Large intestine (tissue), 3 donors: ENCODE data around the gene SPATA13. TPM values are rescaled to one million over a fixed set of nuclear protein-coding genes. Genes with fewer than 3 reads are reported as not detected.
A peak's percentile ranks its signal among the peaks of the same experiment; 100 is the strongest.

ENCODE experiments used
- DNase-seq, 2 donors: peaks; one replicate each; pipeline versions ENCODE4 v3.0.0 to v3.0.0-alpha.2; 2013
- H3K27ac ChIP-seq: one replicate; pipeline ENCODE4 v1.5.1; 2013; ENCODE audit warnings: low read length
- H3K27me3 ChIP-seq: 2 replicates; pipeline ENCODE4 v1.6.1; 2013; ENCODE audit warnings: low read length; ENCODE audit not compliant: control insufficient read depth, insufficient read depth
- H3K36me3 ChIP-seq: 2 replicates; pipeline ENCODE4 v1.6.1; 2013; ENCODE audit warnings: low read length; ENCODE audit not compliant: control insufficient read depth, insufficient read depth
- H3K4me1 ChIP-seq: one replicate; pipeline ENCODE4 v1.6.1; 2013; ENCODE audit warnings: low read length; ENCODE audit not compliant: control insufficient read depth, insufficient read depth
- H3K4me3 ChIP-seq: one replicate; pipeline ENCODE4 v1.5.1; 2013; ENCODE audit warnings: low read length
- H3K9me3 ChIP-seq: one replicate; pipeline ENCODE4 v1.6.1; 2013; ENCODE audit warnings: mild to moderate bottlenecking, low read depth, low read length, moderate library complexity; ENCODE audit not compliant: control insufficient read depth
- WGBS: methylation state at CpG from one replicate; pipeline ENCODE4 v1.1.5; 2013; ENCODE audit warnings: low lambda C conversion rate; ENCODE audit not compliant: insufficient coverage; 5-methylcytosine and 5-hydroxymethylcytosine counted together
- polyA plus RNA-seq: library from polyadenylated mRNA; unstranded; fragments of 120-200 nt; gene quantifications from one replicate; pipeline ENCODE4 v1.2.1, GENCODE V29; 2013

The SPATA13 gene
- polyA plus RNA-seq, 1 donor: 19.9 TPM

DNA sequence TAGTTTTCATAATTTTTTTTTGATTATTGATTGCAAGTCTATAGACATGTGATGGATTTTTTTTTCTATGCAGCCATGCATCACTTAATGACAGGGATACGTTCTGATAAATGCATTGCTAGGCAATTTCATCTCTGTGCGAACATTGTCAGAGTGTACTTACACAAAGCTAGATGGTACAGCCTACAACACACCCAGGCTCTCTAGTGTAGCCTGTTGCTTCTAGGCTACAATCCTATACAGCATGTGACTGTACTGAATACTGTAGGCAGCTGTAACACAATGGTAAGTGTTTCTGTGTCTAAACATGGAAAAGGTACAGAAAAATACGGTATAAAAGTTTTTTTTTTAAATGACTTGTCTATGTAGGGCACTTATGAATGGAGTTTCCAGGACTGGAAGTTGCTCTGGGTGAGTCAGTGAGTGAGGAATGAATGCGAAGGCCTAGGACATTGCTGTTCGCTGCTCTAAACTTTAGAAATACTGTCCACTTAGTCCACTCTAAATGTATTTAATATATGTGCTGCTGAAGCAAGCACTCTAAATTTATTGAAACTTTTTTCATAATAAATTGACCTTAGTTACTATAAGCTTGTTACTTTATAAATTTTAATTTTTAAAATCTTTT lies 20.3 kb downstream of the SPATA13 start:
- WGBS: no CpG with 5 or more reads among the region's 5 CpGs
- Histone ChIP-seq H3K4me1 (peaks cover 28% of the 10 kb centered on the region), H3K9me3 (no peaks in the 10 kb centered on the region), H3K4me3 (no peak overlapping the region), H3K27ac (no peak overlapping the region), H3K36me3 (no peaks in the 10 kb centered on the region), H3K27me3 (no peaks in the 10 kb centered on the region)
- no peak for DNase-seq

DNA sequence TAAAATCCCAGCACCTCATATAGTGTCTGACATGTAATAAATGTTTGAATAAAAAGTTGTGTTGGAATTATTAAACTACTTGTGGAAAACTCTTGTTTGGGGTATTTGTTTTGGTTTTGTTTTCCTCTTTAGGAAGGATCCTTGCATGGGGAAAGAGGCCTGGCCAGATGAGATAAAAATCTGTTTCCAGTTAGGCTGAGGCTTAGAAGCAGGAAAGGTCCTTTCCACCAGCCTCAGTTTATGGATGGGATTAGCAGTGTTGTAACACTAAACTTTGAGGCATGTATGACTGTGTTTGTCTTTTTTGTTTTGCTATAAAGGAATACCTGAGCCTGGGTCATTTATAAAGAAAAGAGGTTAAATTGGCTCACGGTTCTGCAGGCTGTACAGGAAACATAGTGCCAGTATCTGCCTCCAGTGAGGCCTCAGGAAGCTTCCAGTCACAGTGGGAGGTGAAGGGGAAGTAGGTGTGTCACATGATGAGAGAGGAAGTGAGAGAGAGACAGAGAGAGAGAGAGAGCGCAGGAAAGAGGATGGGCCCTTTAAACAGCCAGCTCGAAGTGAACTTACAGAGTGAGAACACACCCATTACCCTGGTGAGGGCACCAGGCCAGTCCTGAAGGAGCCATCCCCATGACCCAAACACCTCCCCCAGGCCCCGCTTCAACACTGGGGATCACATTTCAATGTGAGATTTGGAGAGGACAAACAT lies 21.6 kb downstream of the SPATA13 start:
- Histone ChIP-seq H3K36me3 (no peaks in the 10 kb centered on the region), H3K4me3 (no peak overlapping the region), H3K27me3 (no peaks in the 10 kb centered on the region), H3K9me3 (no peaks in the 10 kb centered on the region), H3K27ac (peak overlapping the region; percentile 95), H3K4me1 (peaks cover 28% of the 10 kb centered on the region)
- WGBS: no CpG with 5 or more reads among the region's 4 CpGs
- DNase-seq: peak in 1 of 2 donors; percentile 35

DNA sequence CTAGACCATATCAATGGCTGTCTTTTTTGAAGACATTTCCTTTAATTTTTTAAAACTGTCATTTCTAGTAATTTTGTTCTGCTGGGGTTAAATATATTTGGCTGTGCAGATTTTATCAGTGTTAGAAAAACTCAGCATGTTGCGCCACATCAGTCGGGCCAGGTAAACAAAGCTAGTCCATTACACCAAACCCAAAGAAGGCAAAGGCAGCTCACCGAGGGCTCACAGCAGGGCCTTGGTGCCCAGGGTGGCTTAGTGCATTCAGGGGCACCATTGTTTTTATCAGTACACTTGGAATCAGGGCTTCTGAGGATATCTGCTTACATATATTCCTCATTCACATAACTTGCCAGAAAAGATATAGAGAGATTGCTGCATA lies 22.2 kb downstream of the SPATA13 start:
- peaks cover 28% of the 10 kb centered on the region for H3K4me1 ChIP-seq
- no peaks in the 10 kb centered on the region for H3K27me3 ChIP-seq
- no peaks in the 10 kb centered on the region for H3K36me3 ChIP-seq
- H3K27ac ChIP-seq: peak overlapping the region; percentile 95
- no CpG with 5 or more reads among the region's 3 CpGs for WGBS
- H3K4me3 ChIP-seq: no peak overlapping the region
- H3K9me3 ChIP-seq: no peaks in the 10 kb centered on the region
- DNase-seq: peak in 1 of 2 donors; percentile 27

DNA sequence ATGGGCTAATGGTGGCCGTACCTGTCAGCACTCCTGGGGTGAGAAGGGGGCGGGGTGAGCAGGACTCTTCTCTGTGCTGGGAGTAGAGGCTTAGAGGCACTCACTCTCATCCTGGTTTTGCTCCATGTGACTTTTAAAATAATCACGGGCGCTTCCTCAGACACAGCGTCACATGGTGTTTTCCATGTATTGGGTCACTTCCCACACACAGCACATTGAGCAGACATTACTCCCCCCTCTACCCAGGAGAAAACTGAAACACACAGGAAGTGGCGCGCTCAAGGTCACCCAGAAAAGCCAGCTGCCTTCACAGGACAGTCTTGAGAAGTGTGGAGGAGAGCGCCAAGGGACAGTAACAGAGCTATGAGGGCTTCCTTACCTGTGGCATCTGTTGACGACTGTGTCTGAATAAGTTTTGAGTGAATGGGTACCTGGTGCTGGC lies 23.2 kb downstream of the SPATA13 start:
- peak overlapping the region; percentile 95 for H3K27ac ChIP-seq
- peak overlapping the region; percentile 5 for H3K4me3 ChIP-seq
- peak; percentile 76 to 91 for DNase-seq
- H3K27me3 ChIP-seq: no peaks in the 10 kb centered on the region
- no peaks in the 10 kb centered on the region for H3K9me3 ChIP-seq
- H3K4me1 ChIP-seq: peaks cover 28% of the 10 kb centered on the region
- no CpG with 5 or more reads among the region's 9 CpGs for WGBS
- no peaks in the 10 kb centered on the region for H3K36me3 ChIP-seq

DNA sequence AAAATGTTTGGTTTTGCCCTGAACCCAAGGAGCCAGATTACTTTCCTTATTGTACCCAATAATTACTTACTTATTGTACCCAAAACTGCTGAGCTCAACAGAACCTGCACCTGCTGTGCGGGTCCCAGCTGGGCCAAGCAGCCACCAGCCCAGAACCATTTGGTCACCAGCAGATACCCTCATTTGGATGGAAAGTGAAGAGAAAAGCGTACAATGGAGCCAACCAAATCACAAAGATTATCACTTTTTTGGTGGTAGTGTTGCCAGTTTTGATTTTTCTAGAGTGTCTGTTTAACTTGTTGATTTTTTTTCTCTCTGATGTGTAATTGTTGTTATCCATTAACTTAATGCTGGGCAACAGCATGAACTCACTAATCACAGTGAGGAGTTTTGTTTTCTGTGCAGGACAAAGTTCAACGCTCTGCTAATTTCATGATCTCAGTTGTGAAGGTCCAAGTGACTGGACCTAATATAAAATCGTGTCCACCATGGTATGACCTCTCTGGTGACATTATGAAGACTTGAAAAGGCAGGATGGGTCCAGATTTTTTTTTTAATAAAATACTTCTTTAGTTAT lies 23.8 kb downstream of the SPATA13 start:
- no CpG with 5 or more reads among the region's 4 CpGs for WGBS
- Histone ChIP-seq H3K27me3 (no peaks in the 10 kb centered on the region), H3K4me1 (peaks cover 28% of the 10 kb centered on the region), H3K4me3 (peak overlapping the region; percentile 11), H3K27ac (peak overlapping the region; percentile 95), H3K36me3 (no peaks in the 10 kb centered on the region), H3K9me3 (peaks cover 4% of the 10 kb centered on the region)
- peak; percentile 83 to 94 for DNase-seq

DNA sequence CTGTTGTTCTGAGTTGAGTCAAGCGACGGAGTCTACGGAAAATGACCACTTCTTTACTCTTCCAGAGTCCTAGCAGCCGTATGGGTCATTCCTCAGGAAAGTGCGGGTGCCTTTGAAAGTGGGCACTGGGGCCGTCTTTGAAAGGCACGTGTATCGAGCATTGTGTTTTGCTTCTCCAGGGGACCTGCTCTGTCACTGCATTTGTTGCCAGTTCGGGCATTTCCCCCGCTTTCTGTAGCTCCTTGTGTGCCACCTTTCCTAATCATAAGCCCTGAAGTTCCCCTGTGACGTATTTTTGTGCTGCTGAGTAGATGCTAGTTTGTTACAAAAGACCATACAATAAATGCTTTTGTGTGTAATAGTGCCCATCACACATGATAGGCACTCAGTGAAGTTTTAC lies 24.4 kb downstream of the SPATA13 start:
- H3K4me1 ChIP-seq: peaks cover 28% of the 10 kb centered on the region
- no peaks in the 10 kb centered on the region for H3K36me3 ChIP-seq
- DNase-seq: peak in 1 of 2 donors; percentile 66
- H3K27me3 ChIP-seq: no peaks in the 10 kb centered on the region
- peak overlapping the region; percentile 11 for H3K4me3 ChIP-seq
- peak overlapping the region; percentile 95 for H3K27ac ChIP-seq
- WGBS: no CpG with 5 or more reads among the region's 11 CpGs
- peaks cover 4% of the 10 kb centered on the region for H3K9me3 ChIP-seq

DNA sequence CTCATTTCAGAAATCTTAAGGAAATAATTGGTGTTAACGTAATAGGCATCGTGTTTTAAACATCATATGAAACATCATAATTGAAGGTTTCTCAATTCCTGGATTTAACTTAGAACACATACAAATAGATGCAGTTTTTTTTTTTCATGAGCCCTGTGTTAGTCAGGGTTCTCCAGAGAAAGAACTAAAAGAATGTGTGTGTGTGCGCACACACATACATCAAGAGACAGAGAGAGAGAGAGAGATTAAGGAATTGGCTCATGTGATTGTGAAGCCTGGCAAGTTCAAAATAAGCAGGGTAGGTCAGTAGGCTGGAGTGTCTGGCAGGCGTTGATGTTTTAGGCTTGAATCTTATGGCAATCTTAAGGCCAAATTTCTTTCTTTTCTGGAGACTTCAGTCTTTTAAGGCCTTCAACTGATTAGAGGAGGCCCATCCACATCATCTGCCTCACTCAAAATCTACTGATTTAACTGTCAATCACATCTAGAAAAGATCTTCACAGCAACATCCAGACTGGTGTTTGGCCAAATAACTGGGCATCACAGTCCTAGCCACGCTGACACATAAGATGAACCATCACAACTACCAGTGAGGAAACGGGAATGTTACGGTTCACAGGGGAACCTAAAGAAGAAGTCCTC lies 25.2 kb downstream of the SPATA13 start:
- Histone ChIP-seq H3K36me3 (no peaks in the 10 kb centered on the region), H3K4me3 (no peak overlapping the region), H3K9me3 (peaks cover 4% of the 10 kb centered on the region), H3K4me1 (peaks cover 28% of the 10 kb centered on the region), H3K27me3 (no peaks in the 10 kb centered on the region), H3K27ac (peak overlapping the region; percentile 95)
- no peak for DNase-seq
- WGBS: 94% methylated on average over 2 of the region's 7 CpGs

DNA sequence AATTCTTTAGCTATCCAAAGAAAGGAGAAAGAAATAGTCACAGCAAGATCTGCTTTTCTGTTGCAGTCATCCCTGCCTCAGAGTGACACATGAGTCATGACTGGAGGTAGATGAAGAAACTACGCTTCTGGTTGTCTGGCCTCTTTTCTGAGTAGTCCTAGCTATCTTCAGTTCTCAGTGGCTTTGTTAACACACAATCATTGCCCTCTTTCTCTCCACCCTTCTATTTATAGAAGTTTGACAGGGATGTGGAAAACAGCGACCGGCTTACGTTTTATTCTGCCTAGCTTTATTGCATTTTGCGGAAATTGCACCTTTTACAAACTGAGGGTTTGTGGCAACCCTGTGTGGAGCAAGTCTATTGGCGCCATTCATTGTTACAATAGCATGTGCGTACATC lies 26.7 kb downstream of the SPATA13 start:
- WGBS: 61% methylated on average over 3 of the region's 7 CpGs
- Histone ChIP-seq H3K4me1 (peaks cover 23% of the 10 kb centered on the region), H3K9me3 (peaks cover 4% of the 10 kb centered on the region), H3K27ac (no peak overlapping the region), H3K36me3 (no peaks in the 10 kb centered on the region), H3K27me3 (no peaks in the 10 kb centered on the region), H3K4me3 (no peak overlapping the region)
- DNase-seq: peak in 1 of 2 donors; percentile 43

DNA sequence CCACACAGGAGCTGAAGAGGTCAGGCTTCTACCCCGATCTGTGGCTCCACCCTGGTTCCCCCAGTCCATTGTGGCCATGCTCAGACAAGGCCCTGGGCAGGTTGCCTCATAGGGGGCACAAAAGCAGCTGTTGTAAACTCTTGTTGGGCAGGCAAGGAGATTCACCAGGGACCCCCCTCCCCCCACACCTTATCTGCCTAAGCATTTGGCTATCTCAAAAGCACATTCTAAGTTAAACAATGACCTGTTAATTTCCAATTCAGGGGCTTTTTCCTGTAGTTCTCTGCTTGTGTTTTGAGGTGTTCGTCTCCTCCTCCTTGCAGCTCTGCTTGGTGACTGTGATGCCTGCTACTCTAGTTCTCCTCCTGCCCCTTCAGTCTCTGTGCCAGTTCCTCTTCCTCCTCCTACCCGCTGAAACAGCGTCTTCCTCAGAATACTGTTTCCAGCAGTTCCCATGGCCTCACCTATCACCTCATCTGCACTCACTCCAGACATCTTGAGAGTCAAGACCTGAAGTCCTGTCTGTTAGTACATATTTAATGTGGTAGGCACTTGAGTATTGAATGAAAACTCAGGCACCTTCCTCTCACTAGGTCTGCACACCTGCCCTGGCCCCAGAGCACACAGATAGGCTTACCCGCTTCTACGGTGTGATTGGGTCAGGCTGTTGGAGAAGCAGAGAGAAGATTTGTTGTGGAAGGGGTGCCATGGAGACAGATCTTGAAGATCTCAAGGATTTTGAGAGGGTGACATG lies 31.7 kb downstream of the SPATA13 start:
- 13% methylated on average over 1 of the region's 6 CpGs for WGBS
- Histone ChIP-seq H3K27ac (no peak overlapping the region), H3K27me3 (no peaks in the 10 kb centered on the region), H3K4me3 (no peak overlapping the region), H3K4me1 (peaks cover 12% of the 10 kb centered on the region), H3K9me3 (peaks cover 4% of the 10 kb centered on the region), H3K36me3 (no peaks in the 10 kb centered on the region)
- no peak for DNase-seq

DNA sequence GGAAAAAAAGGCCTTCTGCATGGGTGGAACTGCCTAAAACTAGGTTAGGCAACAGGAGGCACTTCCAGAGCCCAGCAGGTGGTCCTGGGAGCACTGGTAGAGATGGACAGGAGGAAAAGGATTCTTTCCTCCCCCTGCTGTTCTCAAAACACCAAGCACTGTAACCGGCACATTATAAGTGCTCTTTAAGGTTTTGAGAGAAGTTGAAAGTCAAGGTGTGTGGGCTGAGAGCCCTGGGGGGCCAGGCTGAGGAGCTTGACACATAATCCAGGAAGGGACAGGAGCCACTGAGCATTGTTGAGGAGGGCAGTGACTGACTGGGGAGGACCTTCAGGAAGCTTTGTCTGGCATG lies 32.3 kb downstream of the SPATA13 start:
- peaks cover 4% of the 10 kb centered on the region for H3K9me3 ChIP-seq
- no peak overlapping the region for H3K27ac ChIP-seq
- no peak overlapping the region for H3K4me3 ChIP-seq
- WGBS: no CpG with 5 or more reads among the region's 1 CpG
- peaks cover 12% of the 10 kb centered on the region for H3K4me1 ChIP-seq
- no peaks in the 10 kb centered on the region for H3K36me3 ChIP-seq
- no peaks in the 10 kb centered on the region for H3K27me3 ChIP-seq
- DNase-seq: no peak
